Brain microvascular endothelial cell (primary cell): ENCODE results near the gene PARD3.

Experiments
- DNase-seq: peaks from one replicate; pipeline ENCODE4 v3.0.0-alpha.2; 2020
- H3K27ac ChIP-seq: fragments of 250-450 bp; sonication (Bioruptor Pico); 2 replicates; pipeline ENCODE4 v1.5.1; 2020; ENCODE audit warnings: mild to moderate bottlenecking, moderate library complexity
- H3K27me3 ChIP-seq: fragments of 250-450 bp; sonication (Bioruptor Pico); replicated peaks from 2 replicates; pipeline ENCODE4 v1.5.1; 2020; ENCODE audit warnings: mild to moderate bottlenecking
- H3K36me3 ChIP-seq: fragments of 250-450 bp; sonication (Bioruptor Pico); replicated peaks from 2 replicates; pipeline ENCODE4 v1.5.1; 2020; ENCODE audit warnings: mild to moderate bottlenecking
- H3K4me3 ChIP-seq: 2 replicates; pipeline ENCODE4 v1.5.1; 2011; ENCODE audit warnings: low read depth, mild to moderate bottlenecking, control low read depth, low read length, moderate library complexity
- CTCF ChIP-seq: IDR thresholded peaks from 2 replicates; pipeline ENCODE4 v1.5.1; 2011; ENCODE audit warnings: low read depth, mild to moderate bottlenecking, moderate library complexity, low read length, control low read depth, inconsistent platforms; ENCODE audit errors: missing control alignments
- in situ Hi-C: cut with HindIII; loops from 2 replicates; pipeline ENCODE4 v1.10.0; 2017; ENCODE audit warnings: low sequenced_read_pairs, low pct_ligation_motif_present

PARD3 gene

GRCh38 chr10:34061841-34062240 is 753.3 kb downstream of the PARD3 start:
- Histone ChIP-seq H3K27me3 (no peaks in the 10 kb centered on the region), H3K36me3 (no peaks in the 10 kb centered on the region), H3K4me3 (no peak overlapping the region), H3K27ac (no peak overlapping the region)
- no peak for TF ChIP-seq CTCF
- DNase-seq = no peak
- in situ Hi-C loops = no loop called here
